NCI-H1105 (cell line): ENCODE data around the gene BMAL1.
A peak's percentile ranks its signal among the peaks of the same experiment; 100 is the strongest.

Experiments
- DNase-seq: peaks from one replicate; lab custom pipeline; 2025; lab: John Stamatoyannopoulos, UW

BMAL1 gene

GRCh38 chr11:13261591-13262061, 16.0 kb upstream of the BMAL1 start:
- no peak for DNase-seq

- no peak for DNase-seq
These were observed 15.5 kb upstream of the BMAL1 start for GRCh38 chr11:13262096-13262495.

DNA sequence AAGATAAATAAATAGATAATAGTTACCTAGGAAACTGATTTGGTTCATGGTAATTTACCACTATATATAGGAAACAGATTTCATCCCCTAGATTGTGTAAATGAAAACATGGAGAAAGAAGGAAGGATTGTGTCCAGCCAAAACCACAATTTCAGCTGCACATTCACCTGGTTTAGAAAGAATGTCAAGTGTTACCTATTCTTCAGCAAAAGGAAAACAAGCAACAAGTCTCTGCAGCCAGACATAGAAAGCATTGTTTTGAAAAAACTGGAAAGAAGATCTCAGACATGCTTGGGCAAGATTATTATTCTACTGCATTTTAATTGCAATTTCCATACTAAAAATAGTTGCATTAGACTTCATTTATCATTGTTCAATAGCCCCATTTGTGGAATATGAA, 8.8 kb upstream of the BMAL1 start:
- peak; percentile 54 for DNase-seq

GRCh38 chr11:13269775-13270174, 7.8 kb upstream of the BMAL1 start:
- no peak for DNase-seq

DNA sequence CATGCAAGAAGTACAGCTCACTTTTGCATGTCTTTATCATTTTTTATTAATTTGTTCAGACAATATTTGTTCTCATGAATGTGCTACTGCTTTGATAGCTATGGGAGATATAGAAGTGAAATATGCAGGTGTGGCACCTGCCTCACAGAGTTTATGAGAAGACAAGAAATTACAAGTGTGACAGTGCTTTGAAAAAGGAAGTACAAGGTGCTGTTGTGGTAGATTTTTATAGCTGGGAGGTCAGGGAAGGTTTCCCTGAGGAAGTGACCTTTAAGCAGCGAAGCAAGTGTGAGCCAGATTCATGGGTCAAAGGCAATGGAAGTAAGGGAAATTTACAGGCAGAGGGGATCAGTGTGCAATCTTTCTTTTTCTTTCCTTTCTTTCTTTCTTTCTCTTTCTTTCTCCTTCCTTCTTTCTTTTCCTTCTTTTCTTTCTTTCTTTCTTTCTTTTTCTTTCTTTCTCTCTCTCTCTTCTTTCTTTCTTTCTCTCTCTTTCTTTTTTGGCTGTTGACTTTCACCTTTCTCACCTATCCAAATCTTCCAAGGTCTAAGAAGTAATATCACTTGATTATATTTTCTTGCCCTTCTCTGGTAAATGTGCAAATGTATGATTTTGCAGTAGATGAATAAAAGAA, 6.4 kb upstream of the BMAL1 start:
- DNase-seq: no peak

GRCh38 chr11:13276454-13276831, 1.1 kb upstream of the BMAL1 start:
- no peak for DNase-seq

DNA sequence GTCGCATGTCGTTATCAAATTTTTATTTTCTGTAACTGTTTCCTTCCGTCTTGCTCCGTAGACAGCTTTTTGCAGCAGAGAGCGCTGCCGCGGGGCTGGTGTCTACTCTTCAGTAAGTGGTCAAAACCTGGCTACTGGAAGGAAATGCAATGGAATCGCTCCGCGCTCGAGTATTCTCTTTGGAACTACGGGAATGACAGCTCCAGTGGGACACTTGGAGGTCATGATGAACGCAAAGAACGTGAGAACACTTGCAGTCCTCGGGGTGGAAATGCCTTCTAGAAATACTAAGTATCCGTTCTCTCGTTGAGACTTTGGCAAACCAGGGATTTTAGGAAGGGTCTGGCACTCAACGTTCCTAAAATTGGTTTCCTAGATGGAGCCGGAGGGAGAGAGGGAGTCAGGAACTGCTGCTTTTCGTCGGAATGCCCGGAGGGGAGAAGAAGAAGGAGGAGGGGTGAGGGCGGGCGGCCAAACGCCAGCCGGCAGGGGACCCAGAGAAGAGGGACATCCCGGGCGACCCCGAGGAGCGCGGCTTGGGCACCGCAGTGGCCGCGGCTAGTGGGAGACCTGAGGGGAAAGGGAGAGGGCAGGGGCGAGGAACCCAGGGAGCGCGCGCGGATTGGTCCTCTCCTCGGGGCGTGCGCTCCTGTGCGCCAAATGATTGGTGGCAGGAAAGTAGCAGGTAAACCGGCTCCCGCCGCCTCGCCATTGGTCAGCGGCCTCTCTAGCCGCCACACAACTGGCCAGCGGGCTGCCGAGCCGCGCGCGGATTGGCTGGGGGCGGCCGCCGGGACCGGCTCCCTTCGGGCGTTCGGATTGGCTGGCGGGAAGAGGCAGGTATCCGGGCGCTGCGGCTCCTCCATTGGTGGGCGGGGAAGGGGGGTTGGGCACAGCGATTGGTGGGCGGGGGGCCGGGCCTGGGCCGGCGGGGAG, 490 bp upstream of the BMAL1 start:
- peak; percentile 97 for DNase-seq

GRCh38 chr11:13278609-13279486, 1.3 kb downstream of the BMAL1 start:
- DNase-seq: no peak

- DNase-seq: no peak
These were observed 1.9 kb downstream of the BMAL1 start for GRCh38 chr11:13279487-13279834.

DNA sequence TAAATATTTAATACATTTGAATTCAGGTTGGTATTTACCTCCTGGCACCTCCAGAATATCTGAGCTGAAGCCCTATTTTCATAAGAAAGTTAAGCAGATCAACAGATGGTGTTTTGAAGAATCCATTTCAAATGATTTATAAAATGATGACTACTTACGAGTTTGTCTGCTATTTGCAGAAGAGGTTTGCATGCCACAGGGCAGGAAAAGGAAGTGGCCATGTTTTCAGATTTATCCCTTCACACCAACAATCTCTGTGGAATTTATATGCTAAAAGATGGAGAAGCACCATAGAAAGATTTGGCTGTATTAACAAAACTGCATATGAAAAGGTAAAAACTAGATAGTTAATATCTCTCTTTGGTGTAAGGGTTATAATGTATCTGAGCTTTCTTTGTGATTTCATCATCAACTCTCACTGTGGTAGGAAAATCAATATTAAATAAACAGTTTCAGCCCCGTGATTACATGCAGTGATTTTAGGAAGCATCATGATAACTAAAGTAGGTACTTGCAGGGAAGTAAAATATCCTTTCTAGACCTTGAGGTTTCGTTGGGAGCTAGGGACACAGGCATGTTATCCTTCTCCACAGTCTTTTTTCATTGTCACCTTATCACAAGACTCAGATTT, 2.6 kb downstream of the BMAL1 start:
- no peak for DNase-seq

- DNase-seq: no peak
These were observed 3.2 kb downstream of the BMAL1 start for GRCh38 chr11:13280777-13281176.

- no peak for DNase-seq
These were observed 6.0 kb downstream of the BMAL1 start for GRCh38 chr11:13283636-13284035.

DNA sequence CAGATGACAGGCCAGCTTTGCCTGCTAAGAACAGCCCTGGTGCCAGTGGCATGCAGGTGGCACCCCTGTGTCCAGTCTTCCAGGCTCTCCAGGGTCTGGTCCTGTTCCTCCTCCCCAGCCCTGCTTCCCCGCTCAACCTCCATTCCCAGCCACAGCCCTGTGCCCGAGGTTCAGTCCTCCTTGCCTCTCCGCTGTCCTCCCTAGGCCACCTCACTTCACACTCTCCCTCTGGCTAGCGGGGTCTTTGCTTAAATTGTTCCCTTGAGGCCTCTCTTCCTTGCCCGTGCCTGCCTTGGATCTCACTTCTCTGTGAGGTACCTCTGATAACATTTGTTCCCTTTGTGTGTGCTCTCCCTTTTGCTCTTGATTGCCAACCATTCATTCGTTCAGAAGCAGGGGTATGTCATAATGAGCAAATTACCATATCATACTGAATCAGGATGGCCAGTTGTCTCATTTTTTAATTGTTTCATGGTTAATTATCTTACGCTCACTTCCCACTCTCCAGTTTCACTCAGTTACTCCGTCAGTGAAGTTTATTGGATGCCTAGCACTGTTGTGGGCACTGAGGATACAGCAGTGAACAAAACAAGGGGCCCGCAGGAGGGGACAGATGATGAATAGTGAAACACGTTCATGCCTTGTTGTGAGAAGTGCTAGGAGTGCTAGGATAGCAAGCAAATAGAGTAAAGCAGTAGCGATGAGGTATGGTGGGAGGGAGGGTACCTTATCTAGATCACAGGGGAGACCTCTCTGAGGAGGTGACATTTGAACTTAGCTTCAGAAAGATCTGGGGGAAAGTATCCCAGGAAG, 7.4 kb downstream of the BMAL1 start:
- DNase-seq: no peak

DNA sequence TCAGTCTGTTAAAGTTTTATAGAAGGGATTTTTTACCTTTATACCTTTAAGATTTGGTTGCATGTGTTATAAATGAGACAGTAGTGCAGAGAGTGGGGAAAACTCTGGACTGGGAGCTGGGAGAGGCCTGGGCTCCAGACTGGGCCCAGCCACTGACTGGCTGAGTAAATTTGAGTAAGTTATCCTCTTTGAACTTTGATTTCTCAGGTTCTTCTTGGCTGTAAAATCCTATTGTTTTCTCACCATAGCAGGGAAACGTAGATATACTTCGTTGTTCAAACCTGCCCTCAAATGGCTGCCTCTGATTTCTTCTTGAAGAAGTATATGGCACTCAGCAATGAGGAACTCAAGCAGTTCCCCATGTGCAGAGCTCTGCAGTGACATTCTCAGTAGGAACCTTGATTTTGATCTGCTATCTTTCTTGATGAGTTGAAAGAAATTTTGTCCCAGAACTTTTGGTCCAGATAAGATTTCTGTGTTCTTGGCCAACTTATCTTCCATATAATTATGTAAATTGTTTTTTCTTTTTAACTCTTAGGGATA, 8.8 kb downstream of the BMAL1 start:
- no peak for DNase-seq

DNA sequence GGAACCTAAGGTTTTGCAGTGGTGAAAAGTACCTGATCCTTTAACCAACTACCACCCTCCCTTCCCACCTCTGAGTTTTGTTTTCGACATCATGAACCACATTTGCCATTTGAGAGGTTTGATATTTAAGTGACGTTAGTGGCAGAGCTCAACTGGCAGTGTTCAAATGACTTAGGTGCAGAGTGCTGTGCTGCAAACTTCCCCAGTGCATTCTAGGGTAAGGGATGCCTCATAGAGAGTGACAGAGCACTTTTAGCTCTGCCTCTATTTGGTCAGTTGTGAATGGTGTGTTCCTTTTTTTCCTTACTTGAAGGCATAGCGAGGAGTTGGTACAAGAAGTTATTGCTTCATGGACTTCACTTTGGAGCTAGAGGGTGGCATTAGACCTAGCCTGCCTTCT, 9.4 kb downstream of the BMAL1 start:
- no peak for DNase-seq

DNA sequence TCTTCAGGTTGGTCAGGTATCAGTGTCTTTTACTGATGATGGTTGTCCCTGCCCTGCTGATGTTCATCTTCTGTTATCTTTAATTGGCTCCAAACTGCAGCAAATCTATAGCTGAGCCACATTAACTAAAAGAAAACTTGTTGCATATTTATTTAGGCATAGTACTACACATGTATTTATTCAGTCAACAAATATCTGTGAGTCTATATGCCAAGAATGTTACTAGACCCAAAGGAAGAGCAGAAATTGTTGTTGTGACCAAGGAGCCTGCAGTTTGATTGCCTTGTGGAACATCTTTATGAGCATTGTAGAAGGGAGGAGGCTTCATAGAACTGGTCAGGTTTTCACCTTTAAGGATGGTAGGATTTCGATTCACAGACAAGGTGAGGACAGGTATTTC, 10.1 kb downstream of the BMAL1 start:
- DNase-seq: no peak

GRCh38 chr11:13288375-13289029, 10.9 kb downstream of the BMAL1 start:
- no peak for DNase-seq

- no peak for DNase-seq
These were observed 11.5 kb downstream of the BMAL1 start for GRCh38 chr11:13289081-13289480.

GRCh38 chr11:13290221-13290980, 12.8 kb downstream of the BMAL1 start:
- DNase-seq: no peak

- no peak for DNase-seq
These were observed 13.8 kb downstream of the BMAL1 start for GRCh38 chr11:13291361-13291760.
